ENCODE measurements around the gene SOX2.

Gene SOX2

GRCh38 chr3:181721046-181721875 is 9.5 kb downstream of the SOX2 start:
- no peak for FAIRE-seq

DNA sequence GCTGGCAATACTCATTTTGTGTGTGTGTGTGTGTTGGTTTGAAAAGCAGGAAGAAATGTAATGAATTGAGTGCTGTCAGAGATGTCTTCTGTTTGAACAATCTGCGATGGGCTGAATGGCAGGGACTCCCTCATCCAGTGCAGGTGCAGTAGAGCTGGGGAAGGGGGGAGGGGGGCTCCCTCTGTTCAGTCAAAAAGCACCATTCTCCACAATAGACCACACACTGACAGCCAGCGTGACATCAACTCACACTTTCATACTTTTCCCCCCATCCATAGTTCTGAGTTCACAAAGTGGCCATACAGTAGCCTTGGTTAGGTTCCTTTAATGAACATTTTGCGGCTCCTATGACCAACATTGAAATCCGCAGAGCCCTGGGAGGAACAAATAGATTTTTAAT is 10.4 kb downstream of the SOX2 start:
- no peak for TF ChIP-seq TAF1 (IDR thresholded peaks at IDR 0.05; ENCODE audit: low read depth, low read length)
- no peak for TF ChIP-seq PAX5 (IDR thresholded peaks at IDR 0.05; ENCODE audit: insufficient read depth, low read length, severe bottlenecking)
- no peak for TF ChIP-seq POLR2AphosphoS5 (IDR thresholded peaks at IDR 0.05; ENCODE audit: low read depth, low read length)
- no peak for TF ChIP-seq SPI1 (IDR thresholded peaks at IDR 0.05; ENCODE audit: low read depth, low read length)
- no peak for TF ChIP-seq POLR2A (IDR thresholded peaks at IDR 0.05; ENCODE audit: low read depth, low read length)
- no peak for TF ChIP-seq POU2F2 (IDR thresholded peaks at IDR 0.05; ENCODE audit: low read depth, low read length)
- FAIRE-seq (no peak), DNase-seq (ENCODE audit: insufficient read length, low spot score) (no peak)

More at GRCh38 chr3:181721046-181721875, 9.5 kb downstream of the SOX2 start:
- TF ChIP-seq POLR2AphosphoS5 (IDR thresholded peaks at IDR 0.05; ENCODE audit: low read depth, low read length), result no peak
- TF ChIP-seq TAF1 (IDR thresholded peaks at IDR 0.05; ENCODE audit: low read depth, low read length), result no peak
- TF ChIP-seq POU2F2 (IDR thresholded peaks at IDR 0.05; ENCODE audit: low read depth, low read length), result no peak
- TF ChIP-seq SPI1 (IDR thresholded peaks at IDR 0.05; ENCODE audit: low read depth, low read length), result no peak
- TF ChIP-seq PAX5 (IDR thresholded peaks at IDR 0.05; ENCODE audit: insufficient read depth, low read length, severe bottlenecking), result no peak
- TF ChIP-seq POLR2A (IDR thresholded peaks at IDR 0.05; ENCODE audit: low read depth, low read length), result no peak
- DNase-seq (ENCODE audit: insufficient read length, low spot score), result no peak

DNA sequence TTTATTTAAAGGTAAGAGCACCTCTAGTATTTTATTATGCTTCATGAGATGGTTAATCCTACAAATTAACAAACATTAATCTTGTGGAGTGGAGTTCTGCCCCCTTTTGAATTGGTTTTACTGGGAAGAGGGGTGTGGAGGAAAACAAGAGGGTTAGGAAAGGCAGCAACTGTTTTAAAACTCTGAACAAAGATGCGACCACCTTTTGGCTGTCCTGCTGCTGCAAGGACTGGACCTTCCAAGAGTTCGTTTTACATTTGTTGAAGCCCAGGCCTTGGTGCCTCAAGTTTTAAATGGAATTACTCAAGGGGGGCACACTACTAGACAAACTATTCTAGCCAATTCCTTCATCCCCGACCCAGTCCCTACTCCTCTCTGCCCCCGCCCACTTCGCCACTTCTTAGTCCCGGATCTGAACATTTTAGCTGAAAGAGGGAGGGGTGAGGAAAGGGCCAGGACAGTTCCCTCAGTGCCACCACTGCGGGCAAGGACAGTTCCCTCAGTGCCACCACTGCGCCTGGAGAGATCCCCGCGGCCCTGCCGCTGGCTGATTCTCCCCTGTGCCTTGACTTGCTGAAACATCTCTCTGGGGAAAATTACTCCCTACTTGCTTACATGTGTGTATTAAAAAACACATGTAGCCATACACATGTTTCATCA is 11.2 kb downstream of the SOX2 start:
- FAIRE-seq, result no peak
- no peak for DNase-seq (ENCODE audit: insufficient read length, low spot score)
- TF ChIP-seq SPI1 (IDR thresholded peaks at IDR 0.05; ENCODE audit: low read depth, low read length) (no peak), POLR2AphosphoS5 (IDR thresholded peaks at IDR 0.05; ENCODE audit: low read depth, low read length) (no peak), PAX5 (IDR thresholded peaks at IDR 0.05; ENCODE audit: insufficient read depth, low read length, severe bottlenecking) (no peak), POU2F2 (IDR thresholded peaks at IDR 0.05; ENCODE audit: low read depth, low read length) (no peak), POLR2A (IDR thresholded peaks at IDR 0.05; ENCODE audit: low read depth, low read length) (no peak), TAF1 (IDR thresholded peaks at IDR 0.05; ENCODE audit: low read depth, low read length) (no peak)

- DNase-seq (ENCODE audit: insufficient read length, low spot score) (no peak), FAIRE-seq (no peak)
- no peak for TF ChIP-seq POLR2AphosphoS5 (IDR thresholded peaks at IDR 0.05; ENCODE audit: low read depth, low read length)
- no peak for TF ChIP-seq PAX5 (IDR thresholded peaks at IDR 0.05; ENCODE audit: insufficient read depth, low read length, severe bottlenecking)
- no peak for TF ChIP-seq SPI1 (IDR thresholded peaks at IDR 0.05; ENCODE audit: low read depth, low read length)
- TF ChIP-seq TAF1 (IDR thresholded peaks at IDR 0.05; ENCODE audit: low read depth, low read length), result no peak
- TF ChIP-seq POLR2A (IDR thresholded peaks at IDR 0.05; ENCODE audit: low read depth, low read length), result no peak
- no peak for TF ChIP-seq POU2F2 (IDR thresholded peaks at IDR 0.05; ENCODE audit: low read depth, low read length)
Measured at GRCh38 chr3:181723625-181724191, 12.0 kb downstream of the SOX2 start.

DNA sequence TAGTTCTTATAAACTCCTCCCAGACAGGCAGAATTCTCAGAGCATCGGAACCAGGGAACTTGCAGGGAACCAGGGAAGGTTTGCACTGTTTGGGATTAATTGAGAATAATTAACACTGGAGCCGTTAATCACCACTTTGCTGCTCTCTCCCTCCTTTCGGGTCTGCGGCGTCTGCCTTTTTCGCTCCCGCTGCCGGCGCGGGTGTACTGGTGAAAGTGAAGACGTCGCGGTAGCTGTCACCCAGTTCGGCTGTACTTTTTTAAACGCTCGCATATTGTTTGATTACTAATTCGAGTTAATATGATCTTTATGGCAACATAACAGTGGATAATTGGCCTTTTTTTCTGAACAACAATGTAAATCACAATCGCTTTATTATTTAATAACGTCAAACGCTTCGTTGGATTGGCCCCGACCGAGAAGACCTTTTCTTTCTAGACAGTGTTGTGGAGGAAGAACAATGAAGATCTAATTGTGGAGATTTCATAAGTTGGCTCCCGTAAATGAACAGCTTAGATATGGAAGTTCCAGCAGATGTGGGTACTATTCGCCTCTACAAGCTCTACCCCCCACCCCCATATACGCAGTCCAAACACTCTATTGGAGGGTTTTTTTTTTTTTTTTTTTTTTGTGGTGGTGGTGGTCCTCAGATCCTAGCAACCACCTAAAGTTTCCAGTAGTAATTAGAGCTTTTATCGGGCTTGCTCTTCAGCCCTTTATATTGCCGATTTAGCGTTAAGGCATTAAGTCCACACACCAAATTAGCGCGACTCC is 12.7 kb downstream of the SOX2 start:
- no peak for DNase-seq (ENCODE audit: insufficient read length, low spot score)
- no peak for FAIRE-seq

DNA sequence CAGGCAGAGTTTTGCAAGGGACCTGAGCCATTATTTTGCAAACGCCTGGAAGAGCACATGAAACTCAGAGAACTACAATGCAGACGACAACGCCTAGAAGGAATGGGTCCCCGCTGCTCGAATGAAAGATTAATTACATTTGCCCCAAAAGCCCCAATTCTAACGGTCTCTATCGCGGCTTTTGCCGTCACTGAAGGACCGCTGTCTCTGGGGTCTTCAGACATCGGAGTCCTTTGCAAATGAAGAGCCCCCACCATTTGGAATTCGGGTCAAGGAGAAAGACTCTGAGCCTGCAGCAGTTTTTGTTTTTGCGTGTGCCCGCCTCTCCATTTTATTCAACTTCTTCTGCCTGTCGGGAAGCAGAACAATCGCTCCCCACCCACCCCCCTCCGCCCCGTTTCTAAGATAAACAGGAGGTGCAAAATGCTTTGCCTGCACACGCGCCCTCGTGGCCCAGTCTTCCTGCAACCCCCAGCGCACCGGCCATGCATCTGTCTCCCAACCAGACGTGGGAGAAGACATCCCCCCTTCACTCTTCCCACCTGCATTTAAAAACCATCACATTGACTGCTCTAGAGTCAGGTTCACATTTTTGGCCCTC is 13.5 kb downstream of the SOX2 start:
- DNase-seq (ENCODE audit: insufficient read length, low spot score) (no peak), FAIRE-seq (no peak)
- TF ChIP-seq POLR2AphosphoS5 (IDR thresholded peaks at IDR 0.05; ENCODE audit: low read depth, low read length) (no peak), PAX5 (IDR thresholded peaks at IDR 0.05; ENCODE audit: insufficient read depth, low read length, severe bottlenecking) (no peak), POLR2A (IDR thresholded peaks at IDR 0.05; ENCODE audit: low read depth, low read length) (no peak), SPI1 (IDR thresholded peaks at IDR 0.05; ENCODE audit: low read depth, low read length) (no peak), TAF1 (IDR thresholded peaks at IDR 0.05; ENCODE audit: low read depth, low read length) (no peak), POU2F2 (IDR thresholded peaks at IDR 0.05; ENCODE audit: low read depth, low read length) (no peak)

More for the DNA sequence above, 12.7 kb downstream of the SOX2 start:
- TF ChIP-seq TAF1 (IDR thresholded peaks at IDR 0.05; ENCODE audit: low read depth, low read length) (no peak), POLR2A (IDR thresholded peaks at IDR 0.05; ENCODE audit: low read depth, low read length) (no peak)

GRCh38 chr3:181725830-181726229 is 14.1 kb downstream of the SOX2 start:
- no peak for DNase-seq (ENCODE audit: insufficient read length, low spot score)
- TF ChIP-seq POLR2A (IDR thresholded peaks at IDR 0.05; ENCODE audit: low read depth, low read length) (no peak), POLR2AphosphoS5 (IDR thresholded peaks at IDR 0.05; ENCODE audit: low read depth, low read length) (no peak), PAX5 (IDR thresholded peaks at IDR 0.05; ENCODE audit: insufficient read depth, low read length, severe bottlenecking) (no peak), SPI1 (IDR thresholded peaks at IDR 0.05; ENCODE audit: low read depth, low read length) (no peak), POU2F2 (IDR thresholded peaks at IDR 0.05; ENCODE audit: low read depth, low read length) (no peak), TAF1 (IDR thresholded peaks at IDR 0.05; ENCODE audit: low read depth, low read length) (no peak)
- FAIRE-seq, result no peak

GRCh38 chr3:181726351-181727330 is 14.9 kb downstream of the SOX2 start:
- no peak for FAIRE-seq
- DNase-seq (ENCODE audit: insufficient read length, low spot score), result no peak
- TF ChIP-seq TAF1 (IDR thresholded peaks at IDR 0.05; ENCODE audit: low read depth, low read length) (no peak), SPI1 (IDR thresholded peaks at IDR 0.05; ENCODE audit: low read depth, low read length) (no peak), POLR2AphosphoS5 (IDR thresholded peaks at IDR 0.05; ENCODE audit: low read depth, low read length) (no peak), POLR2A (IDR thresholded peaks at IDR 0.05; ENCODE audit: low read depth, low read length) (no peak), POU2F2 (IDR thresholded peaks at IDR 0.05; ENCODE audit: low read depth, low read length) (no peak), PAX5 (IDR thresholded peaks at IDR 0.05; ENCODE audit: insufficient read depth, low read length, severe bottlenecking) (no peak)
